CD4-positive, CD25-positive, alpha-beta regulatory T cell (primary cell): ENCODE measurements around the gene EHMT1. TPM values are rescaled to one million over a fixed set of nuclear protein-coding genes. Genes with fewer than 3 reads are reported as not detected.
A peak's percentile ranks its signal among the peaks of the same experiment; 100 is the strongest.

Experiments used
- ATAC-seq, 2 donors: fragments of 150-1000 bp; cut with Tn5 transposase; one replicate each; pipeline ENCODE4 v1.10.0; 2021; ENCODE audit warnings: low read depth in 2 of 2, moderate number of reproducible peaks in 2 of 2, moderate library complexity in 1 of 2
- DNase-seq, 3 donors: peaks; one replicate each; pipeline versions ENCODE4 v3.0.0 to v3.0.0-alpha.2; 2012 to 2022; ENCODE audit warnings: mixed read lengths in 1 of 3
- H3K27ac ChIP-seq: one replicate; pipeline ENCODE4 v1.7.0; 2013; ENCODE audit warnings: mild to moderate bottlenecking, low read length; ENCODE audit not compliant: insufficient read depth, poor library complexity, severe bottlenecking
- H3K27me3 ChIP-seq: one replicate; pipeline ENCODE4 v1.7.0; 2013; ENCODE audit warnings: low read length; ENCODE audit not compliant: control insufficient read depth, insufficient read depth
- H3K36me3 ChIP-seq: one replicate; pipeline ENCODE4 v1.7.0; 2013; ENCODE audit warnings: mild to moderate bottlenecking, low read length, moderate library complexity; ENCODE audit not compliant: control insufficient read depth, insufficient read depth
- H3K4me1 ChIP-seq: 2 replicates; pipeline ENCODE4 v1.7.0; 2013; ENCODE audit warnings: mild to moderate bottlenecking, low read length; ENCODE audit not compliant: insufficient read depth, control insufficient read depth, poor library complexity, severe bottlenecking
- H3K4me3 ChIP-seq: one replicate; pipeline ENCODE4 v1.7.0; 2013; ENCODE audit warnings: low read depth, mild to moderate bottlenecking, low read length, moderate library complexity
- H3K9me3 ChIP-seq, 2 experiments: 1 replicate in 1 of 2; 2 replicates in 1 of 2; pipeline ENCODE4 v1.7.0; 2013; ENCODE audit warnings: low read length in 2 of 2, mild to moderate bottlenecking in 1 of 2, moderate library complexity in 1 of 2; ENCODE audit not compliant: control insufficient read depth in 2 of 2
- H3K27ac Mint-ChIP-seq, 3 donors: one replicate each; pipeline ENCODE4 v1.8.0; 2020 to 2022; ENCODE audit warnings: mild to moderate bottlenecking in 3 of 3, mixed read lengths in 3 of 3, moderate library complexity in 2 of 3
- H3K27me3 Mint-ChIP-seq: one replicate; pipeline ENCODE4 v1.8.0; 2022; ENCODE audit warnings: mild to moderate bottlenecking, mixed read lengths
- H3K36me3 Mint-ChIP-seq: one replicate; pipeline ENCODE4 v1.8.0; 2020; ENCODE audit warnings: mixed read lengths
- H3K4me1 Mint-ChIP-seq, 4 donors: one replicate each; pipeline ENCODE4 v1.8.0; 2020 to 2022; ENCODE audit warnings: mixed read lengths in 4 of 4, mild to moderate bottlenecking in 1 of 4
- H3K4me3 Mint-ChIP-seq, 4 donors: one replicate each; pipeline ENCODE4 v1.8.0; 2020 to 2022; ENCODE audit warnings: mild to moderate bottlenecking in 4 of 4, mixed read lengths in 4 of 4, moderate library complexity in 3 of 4
- H3K9me3 Mint-ChIP-seq, 7 donors: one replicate each; pipeline ENCODE4 v1.8.0; 2020 to 2022; ENCODE audit warnings: mixed read lengths in 7 of 7, mild to moderate bottlenecking in 3 of 7, moderate library complexity in 2 of 7
- polyA plus RNA-seq, 4 donors: library from polyadenylated mRNA; unstranded; fragments of 300-500 nt; fragmentation: Illumina TruSeq; gene quantifications; one replicate each; pipeline ENCODE4 v1.2.3, GENCODE V29; 2021
- total RNA-seq: library from RNA; stranded (reverse); gene quantifications from one replicate; pipeline ENCODE4 v1.2.3, GENCODE V29; 2022

Gene EHMT1
- total and polyA plus RNA-seq, 5 donors from 2014 or later = 17.9 to 142 (median 20.0) TPM

DNA sequence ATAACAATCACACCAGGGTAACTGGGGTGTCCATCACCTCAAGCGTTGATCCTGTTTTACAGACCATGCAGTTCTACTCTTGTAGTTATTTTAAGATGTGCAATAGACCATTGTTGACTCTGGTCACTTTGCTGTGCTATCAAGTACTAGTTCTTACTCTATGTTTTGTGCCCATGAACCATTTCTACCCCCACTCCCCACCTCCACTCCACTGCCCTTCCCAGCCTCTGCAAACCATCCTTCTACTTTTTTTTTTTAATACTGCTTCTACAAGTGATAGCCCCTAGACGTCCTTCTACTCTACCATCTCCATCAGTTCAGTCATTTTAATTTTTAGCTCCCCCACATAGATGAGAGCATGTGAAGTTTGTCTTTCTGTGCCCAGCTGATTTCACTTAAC, 38.8 kb downstream of the EHMT1 start:
- H3K36me3 Mint-ChIP-seq = peaks cover 19% of the 10 kb centered on the region
- H3K27me3 Mint-ChIP-seq = no peaks in the 10 kb centered on the region
- no peak overlapping the region for H3K4me3 Mint-ChIP-seq

DNA sequence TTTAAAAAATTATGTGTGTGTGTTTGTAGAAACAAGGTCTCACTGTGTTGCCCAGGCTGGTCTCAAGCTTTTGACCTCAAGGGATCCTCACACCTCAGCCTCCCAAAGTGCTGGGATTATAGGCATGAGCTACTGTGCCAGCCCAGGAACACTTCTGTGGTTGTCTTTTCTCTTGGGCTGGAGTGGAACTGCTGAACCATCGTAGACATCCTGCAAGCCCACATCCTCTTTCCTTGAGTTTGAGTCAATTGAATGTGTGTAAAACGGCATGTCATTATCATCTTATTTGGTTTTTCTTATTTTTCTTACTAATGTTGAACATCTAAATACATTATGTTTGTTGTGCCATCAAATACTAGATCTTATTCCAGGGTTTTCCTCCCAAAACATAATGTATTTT, 40.0 kb downstream of the EHMT1 start:
- peaks cover 19 to 50% (median 26%) of the 10 kb centered on the region in 4 donors for H3K4me1 Mint-ChIP-seq
- Histone ChIP-seq H3K27me3 (no peaks in the 10 kb centered on the region), H3K4me1 (peaks cover 4% of the 10 kb centered on the region), H3K4me3 (no peak overlapping the region), H3K27ac (no peak overlapping the region), H3K36me3 (peaks cover 5% of the 10 kb centered on the region), H3K9me3 (no peaks in the 10 kb centered on the region)
- ATAC-seq (no peak), DNase-seq (peak in 1 of 3 donors; percentile 17)
- peak overlapping the region in 2 of 3 donors; percentile 54 to 67 for H3K27ac Mint-ChIP-seq
- no peaks in the 10 kb centered on the region for H3K27me3 Mint-ChIP-seq
- no peaks in the 10 kb centered on the region for H3K9me3 Mint-ChIP-seq
- H3K4me3 Mint-ChIP-seq = no peak overlapping the region
- peaks cover 19% of the 10 kb centered on the region for H3K36me3 Mint-ChIP-seq

More for the DNA sequence above, 38.8 kb downstream of the EHMT1 start:
- Histone ChIP-seq H3K27me3 (no peaks in the 10 kb centered on the region), H3K9me3 (no peaks in the 10 kb centered on the region), H3K4me3 (no peak overlapping the region), H3K27ac (no peak overlapping the region), H3K4me1 (peaks cover 4% of the 10 kb centered on the region), H3K36me3 (peaks cover 12% of the 10 kb centered on the region)
- Mint-ChIP-seq H3K4me1 (peaks cover 13 to 42% (median 24%) of the 10 kb centered on the region in 4 donors), H3K27ac (peak overlapping the region in 2 of 3 donors; percentile 18 to 50), H3K9me3 (no peaks in the 10 kb centered on the region)
- ATAC-seq (no peak), DNase-seq (no peak)

DNA sequence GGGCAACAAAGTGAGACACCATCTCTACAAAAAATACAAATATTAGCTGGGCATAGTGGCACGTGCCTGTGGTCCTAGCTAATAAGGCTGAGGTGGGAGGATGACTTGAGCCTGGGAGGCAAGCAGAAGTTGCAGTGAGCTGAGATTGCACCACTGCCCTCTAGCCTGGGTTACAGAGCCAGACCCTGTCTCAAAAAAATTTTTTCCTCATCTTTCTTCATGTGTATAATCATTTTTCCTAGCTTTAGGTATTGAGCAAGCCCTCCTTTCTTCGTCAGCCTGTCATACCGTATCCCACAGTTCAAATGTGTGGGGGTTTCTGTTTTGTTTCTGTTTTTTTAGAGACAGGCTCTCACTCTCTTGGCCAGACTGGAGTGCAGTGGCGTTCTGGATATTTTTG, 41.3 kb downstream of the EHMT1 start:
- no peak overlapping the region for H3K4me3 ChIP-seq
- H3K27me3 Mint-ChIP-seq = no peaks in the 10 kb centered on the region
- H3K4me1 ChIP-seq = peaks cover 4% of the 10 kb centered on the region
- no peaks in the 10 kb centered on the region for H3K9me3 Mint-ChIP-seq
- H3K9me3 ChIP-seq = no peaks in the 10 kb centered on the region
- no peak overlapping the region for H3K4me3 Mint-ChIP-seq
- DNase-seq (no peak), ATAC-seq (no peak)
- no peaks in the 10 kb centered on the region for H3K27me3 ChIP-seq
- no peak overlapping the region for H3K27ac ChIP-seq
- peaks cover 22 to 49% (median 33%) of the 10 kb centered on the region in 4 donors for H3K4me1 Mint-ChIP-seq
- peaks cover 14% of the 10 kb centered on the region for H3K36me3 Mint-ChIP-seq
- peak overlapping the region in 2 of 3 donors; percentile 40 to 57 for H3K27ac Mint-ChIP-seq
- peaks cover 5% of the 10 kb centered on the region for H3K36me3 ChIP-seq

DNA sequence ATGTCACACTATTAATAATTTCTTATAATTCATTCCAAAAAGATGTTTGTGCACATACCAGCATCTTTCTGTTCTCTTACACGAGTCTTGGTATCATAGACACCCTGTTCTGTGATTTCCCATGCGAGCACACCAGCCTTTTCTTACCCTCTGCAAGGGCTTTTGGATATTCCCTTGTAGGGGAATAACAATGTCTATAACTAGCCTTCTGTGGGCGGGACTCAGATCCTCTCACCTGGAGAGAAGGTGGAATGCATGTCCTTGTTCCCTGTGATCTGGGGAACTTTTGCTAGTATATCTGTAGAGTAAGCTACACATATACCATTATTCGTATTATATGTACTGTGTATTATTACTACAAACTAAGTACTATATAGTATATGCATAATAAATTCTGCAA, 44.8 kb downstream of the EHMT1 start:
- DNase-seq = no peak
- Mint-ChIP-seq H3K36me3 (peaks cover 4% of the 10 kb centered on the region), H3K4me1 (peaks cover 23 to 57% (median 42%) of the 10 kb centered on the region in 4 donors), H3K4me3 (no peak overlapping the region), H3K9me3 (no peaks in the 10 kb centered on the region), H3K27ac (peak overlapping the region in 2 of 3 donors; percentile 53 to 60), H3K27me3 (no peaks in the 10 kb centered on the region)
- H3K9me3 ChIP-seq = no peaks in the 10 kb centered on the region
- no peak overlapping the region for H3K27ac ChIP-seq
- H3K36me3 ChIP-seq = peaks cover 9% of the 10 kb centered on the region
- ATAC-seq = no peak
- no peak overlapping the region for H3K4me3 ChIP-seq
- no peaks in the 10 kb centered on the region for H3K27me3 ChIP-seq
- peaks cover 9% of the 10 kb centered on the region for H3K4me1 ChIP-seq

DNA sequence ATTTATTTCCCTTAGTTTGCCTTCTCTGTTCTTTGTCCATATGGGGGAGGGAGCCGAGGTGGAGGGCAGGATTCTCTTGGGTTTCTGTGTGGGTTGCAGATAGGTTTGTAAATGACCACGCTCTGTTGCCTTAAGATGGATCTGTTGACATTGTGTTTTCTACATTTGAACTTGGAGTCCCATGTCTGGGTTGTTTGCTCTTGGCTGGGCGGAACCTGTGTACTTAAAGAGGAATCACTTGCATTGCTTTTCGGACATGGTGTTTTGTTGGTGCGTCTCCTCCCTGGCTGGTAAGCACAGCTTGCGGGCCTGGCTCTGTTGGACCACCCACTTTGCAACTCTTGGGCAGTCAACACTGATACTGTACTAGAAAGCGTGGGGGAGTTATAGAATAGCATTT, 45.9 kb downstream of the EHMT1 start:
- H3K4me1 ChIP-seq = peaks cover 6% of the 10 kb centered on the region
- DNase-seq (no peak), ATAC-seq (no peak)
- H3K36me3 Mint-ChIP-seq = peaks cover 11% of the 10 kb centered on the region
- H3K9me3 Mint-ChIP-seq = no peaks in the 10 kb centered on the region
- H3K27ac Mint-ChIP-seq = peak overlapping the region; percentile 8 to 68 (median 61)
- H3K4me1 Mint-ChIP-seq = peaks cover 23 to 58% (median 37%) of the 10 kb centered on the region in 4 donors
- no peak overlapping the region for H3K4me3 Mint-ChIP-seq
- no peak overlapping the region for H3K4me3 ChIP-seq
- H3K27ac ChIP-seq = no peak overlapping the region
- H3K9me3 ChIP-seq = no peaks in the 10 kb centered on the region
- peaks cover 17% of the 10 kb centered on the region for H3K36me3 ChIP-seq
- H3K27me3 ChIP-seq = no peaks in the 10 kb centered on the region
- H3K27me3 Mint-ChIP-seq = no peaks in the 10 kb centered on the region

DNA sequence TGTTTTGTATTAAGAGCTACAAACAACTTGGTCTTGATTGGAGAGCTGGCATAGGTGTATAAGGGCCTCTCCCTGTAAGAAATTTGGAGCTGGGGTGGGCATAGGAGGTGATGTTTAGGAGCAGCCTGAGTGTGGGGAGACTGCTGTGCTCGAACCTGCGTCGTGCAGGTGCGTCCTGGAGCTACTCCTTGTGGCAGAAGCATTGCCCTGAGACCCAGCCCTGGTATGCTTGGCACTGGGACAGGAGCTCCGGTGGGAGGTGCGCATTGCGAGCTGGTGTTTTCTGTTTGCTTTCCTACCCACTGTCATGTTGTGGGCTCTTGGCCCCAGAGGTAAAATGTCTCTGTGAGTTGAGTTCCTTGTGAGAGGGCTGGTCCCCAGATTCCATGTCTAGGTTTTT, 46.4 kb downstream of the EHMT1 start:
- peaks cover 15% of the 10 kb centered on the region for H3K36me3 Mint-ChIP-seq
- Histone ChIP-seq H3K4me3 (no peak overlapping the region), H3K4me1 (peaks cover 6% of the 10 kb centered on the region), H3K27me3 (no peaks in the 10 kb centered on the region), H3K36me3 (peaks cover 18% of the 10 kb centered on the region), H3K27ac (no peak overlapping the region), H3K9me3 (no peaks in the 10 kb centered on the region)
- no peak overlapping the region for H3K4me3 Mint-ChIP-seq
- H3K9me3 Mint-ChIP-seq = no peaks in the 10 kb centered on the region
- peaks cover 22 to 58% (median 37%) of the 10 kb centered on the region in 4 donors for H3K4me1 Mint-ChIP-seq
- DNase-seq (no peak), ATAC-seq (no peak)
- peak overlapping the region in 1 of 3 donors; percentile 68 for H3K27ac Mint-ChIP-seq
- no peaks in the 10 kb centered on the region for H3K27me3 Mint-ChIP-seq

DNA sequence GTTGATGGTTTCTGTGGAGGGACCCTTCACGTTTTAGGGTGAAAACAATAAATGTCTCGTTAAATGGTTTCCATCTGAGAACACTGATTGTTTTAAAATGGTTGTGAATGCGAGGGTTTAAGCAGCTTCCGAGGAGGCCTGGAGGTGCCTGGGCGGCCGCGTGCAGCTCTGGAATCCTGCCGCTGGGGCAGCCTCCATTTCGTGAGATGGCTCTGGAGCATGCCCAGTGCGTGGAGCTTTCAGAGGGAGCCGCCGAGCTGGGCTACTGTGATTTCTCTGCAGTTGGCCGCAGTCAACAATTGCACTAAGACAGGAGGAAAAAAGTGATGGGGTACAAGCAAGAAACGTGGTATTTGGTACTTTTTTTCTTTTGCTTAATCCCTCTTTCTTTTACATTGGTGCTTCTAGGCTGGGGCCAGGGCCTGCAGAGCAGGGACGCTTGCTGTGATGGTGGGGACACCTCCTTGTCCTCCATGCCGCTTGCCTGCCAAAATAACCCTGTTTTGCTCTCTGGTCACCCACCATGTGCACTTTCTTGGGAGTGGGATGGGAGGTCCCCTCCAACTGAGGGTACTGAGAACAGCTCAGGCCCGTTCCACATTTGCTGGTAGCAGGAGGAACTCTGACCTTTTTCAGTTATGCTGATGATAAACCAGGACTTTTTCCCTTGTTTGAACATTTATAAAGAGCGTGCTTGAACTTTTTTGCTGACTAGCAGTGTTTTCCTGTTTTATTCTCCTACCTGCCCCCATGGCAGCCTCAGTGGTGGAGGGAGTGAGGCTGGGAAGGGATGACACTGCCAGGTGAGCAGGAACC, 47.1 kb downstream of the EHMT1 start:
- Mint-ChIP-seq H3K27ac (no peak overlapping the region), H3K4me3 (no peak overlapping the region), H3K4me1 (peaks cover 15 to 58% (median 35%) of the 10 kb centered on the region in 4 donors), H3K36me3 (peaks cover 18% of the 10 kb centered on the region), H3K27me3 (no peaks in the 10 kb centered on the region), H3K9me3 (no peaks in the 10 kb centered on the region)
- Histone ChIP-seq H3K27me3 (no peaks in the 10 kb centered on the region), H3K36me3 (peaks cover 18% of the 10 kb centered on the region), H3K4me1 (peaks cover 6% of the 10 kb centered on the region), H3K27ac (no peak overlapping the region), H3K4me3 (no peak overlapping the region), H3K9me3 (no peaks in the 10 kb centered on the region)
- DNase-seq (no peak), ATAC-seq (no peak)

DNA sequence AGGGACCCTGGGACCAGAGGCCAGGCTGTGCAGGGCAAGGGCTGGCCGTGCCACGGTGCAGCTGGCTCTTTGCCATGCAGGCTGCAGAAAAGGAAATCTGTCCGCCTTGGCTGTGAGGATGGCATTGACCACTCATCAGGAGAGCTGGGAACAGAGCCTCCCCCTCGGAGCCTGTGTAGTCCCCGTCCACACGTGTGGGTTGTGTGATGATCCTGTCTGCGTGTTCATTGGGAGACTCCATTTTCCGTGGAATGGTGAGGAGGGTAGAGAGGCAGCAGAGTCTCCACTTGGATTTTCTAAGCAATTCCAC, 47.7 kb downstream of the EHMT1 start:
- no peak for ATAC-seq
- Histone ChIP-seq H3K36me3 (peaks cover 18% of the 10 kb centered on the region), H3K4me3 (no peak overlapping the region), H3K9me3 (no peaks in the 10 kb centered on the region), H3K4me1 (peaks cover 6% of the 10 kb centered on the region), H3K27ac (no peak overlapping the region), H3K27me3 (no peaks in the 10 kb centered on the region)
- no peaks in the 10 kb centered on the region for H3K27me3 Mint-ChIP-seq
- H3K4me3 Mint-ChIP-seq = no peak overlapping the region
- no peak overlapping the region for H3K27ac Mint-ChIP-seq
- DNase-seq = no peak
- no peaks in the 10 kb centered on the region for H3K9me3 Mint-ChIP-seq
- H3K36me3 Mint-ChIP-seq = peaks cover 18% of the 10 kb centered on the region
- peaks cover 13 to 59% (median 34%) of the 10 kb centered on the region in 4 donors for H3K4me1 Mint-ChIP-seq
